Measurements from ENCODE around the gene CDK5R1.

DNA sequence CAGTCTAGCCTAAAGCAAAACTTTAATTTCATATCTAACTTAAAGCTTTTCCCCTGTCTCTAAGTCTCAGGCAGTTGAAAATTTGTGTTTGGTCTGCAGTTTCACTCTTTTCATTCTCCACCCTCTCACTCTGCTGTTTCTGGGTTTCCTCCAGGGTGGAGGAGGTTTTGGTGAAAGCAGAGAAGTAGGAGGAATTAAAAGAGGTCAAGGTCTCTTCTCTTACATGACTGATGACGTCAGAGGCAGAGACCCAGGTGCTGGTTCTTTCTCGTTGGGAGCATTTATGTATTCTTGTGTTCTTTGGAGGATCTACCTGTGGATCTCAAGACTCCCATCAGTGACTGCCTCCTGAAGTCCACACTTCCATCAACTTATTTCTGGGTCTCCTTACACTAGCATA lies 44.9 kb upstream of the CDK5R1 start:
- TF ChIP-seq POLR2A (IDR thresholded peaks at IDR 0.05): no peak
- TF ChIP-seq, protein P1, sequence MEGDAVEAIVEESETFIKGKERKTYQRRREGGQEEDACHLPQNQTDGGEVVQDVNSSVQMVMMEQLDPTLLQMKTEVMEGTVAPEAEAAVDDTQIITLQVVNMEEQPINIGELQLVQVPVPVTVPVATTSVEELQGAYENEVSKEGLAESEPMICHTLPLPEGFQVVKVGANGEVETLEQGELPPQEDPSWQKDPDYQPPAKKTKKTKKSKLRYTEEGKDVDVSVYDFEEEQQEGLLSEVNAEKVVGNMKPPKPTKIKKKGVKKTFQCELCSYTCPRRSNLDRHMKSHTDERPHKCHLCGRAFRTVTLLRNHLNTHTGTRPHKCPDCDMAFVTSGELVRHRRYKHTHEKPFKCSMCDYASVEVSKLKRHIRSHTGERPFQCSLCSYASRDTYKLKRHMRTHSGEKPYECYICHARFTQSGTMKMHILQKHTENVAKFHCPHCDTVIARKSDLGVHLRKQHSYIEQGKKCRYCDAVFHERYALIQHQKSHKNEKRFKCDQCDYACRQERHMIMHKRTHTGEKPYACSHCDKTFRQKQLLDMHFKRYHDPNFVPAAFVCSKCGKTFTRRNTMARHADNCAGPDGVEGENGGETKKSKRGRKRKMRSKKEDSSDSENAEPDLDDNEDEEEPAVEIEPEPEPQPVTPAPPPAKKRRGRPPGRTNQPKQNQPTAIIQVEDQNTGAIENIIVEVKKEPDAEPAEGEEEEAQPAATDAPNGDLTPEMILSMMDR (IDR thresholded peaks at IDR 0.05): no peak
